ENCODE measurements around the gene MMADHC. TPM values are rescaled to one million over a fixed set of nuclear protein-coding genes. Genes with fewer than 3 reads are reported as not detected.

Gene MMADHC
- total and polyA plus RNA-seq, 2 donors from 2014 or later = 77.1 to 84.8 TPM

DNA sequence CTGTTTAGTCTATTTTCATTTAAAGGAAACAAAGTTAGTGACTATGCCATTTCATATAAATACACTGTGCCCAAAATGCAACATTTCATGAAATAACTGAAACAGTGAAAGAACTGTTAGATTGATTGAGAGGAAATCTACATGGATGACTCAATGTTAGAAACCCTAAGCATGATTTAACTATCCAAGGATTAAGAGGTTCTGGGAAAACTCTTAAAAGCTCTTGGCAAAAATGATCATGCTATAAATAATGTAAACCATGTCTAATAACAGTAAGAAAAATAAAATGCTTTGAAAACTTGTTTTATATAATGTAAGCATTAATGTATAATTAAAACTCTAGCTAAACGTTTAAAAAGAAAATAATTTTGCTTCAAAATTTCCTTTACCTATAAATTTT, 23.5 kb downstream of the MMADHC start:
- intact Hi-C loops (cut with DNase I) = loop anchor here (5.0 kb wide), 1 partner anchor 547 kb away; no protein-coding TSS in a partner anchor
- FAIRE-seq (no peak), DNase-seq (no peak)
- H3K4me3 ChIP-seq (ENCODE audit: low read length in 3 of 3) = no peak overlapping the region
- H3K9me3 ChIP-seq (ENCODE audit: control insufficient read depth in 2 of 3, insufficient read depth in 1 of 3, low read length in 3 of 3) = no peaks in the 10 kb centered on the region
- H3K36me3 ChIP-seq (ENCODE audit: control insufficient read depth in 2 of 3, insufficient read depth in 3 of 3, low read length in 3 of 3) = peaks cover 2 to 14% (median 13%) of the 10 kb centered on the region in 3 donors
- no peak overlapping the region for H3K27ac ChIP-seq (ENCODE audit: low read depth in 2 of 2, low read length in 2 of 2)
- H3K4me1 ChIP-seq (ENCODE audit: control insufficient read depth in 2 of 3, insufficient read depth in 2 of 3, low read depth in 1 of 3, low read length in 3 of 3) = peaks cover 0 to 3% (median 2%) of the 10 kb centered on the region in 3 donors
- no peaks in the 10 kb centered on the region for H3K27me3 ChIP-seq (ENCODE audit: control insufficient read depth, insufficient read depth, low read length)
- TF ChIP-seq, protein P1, sequence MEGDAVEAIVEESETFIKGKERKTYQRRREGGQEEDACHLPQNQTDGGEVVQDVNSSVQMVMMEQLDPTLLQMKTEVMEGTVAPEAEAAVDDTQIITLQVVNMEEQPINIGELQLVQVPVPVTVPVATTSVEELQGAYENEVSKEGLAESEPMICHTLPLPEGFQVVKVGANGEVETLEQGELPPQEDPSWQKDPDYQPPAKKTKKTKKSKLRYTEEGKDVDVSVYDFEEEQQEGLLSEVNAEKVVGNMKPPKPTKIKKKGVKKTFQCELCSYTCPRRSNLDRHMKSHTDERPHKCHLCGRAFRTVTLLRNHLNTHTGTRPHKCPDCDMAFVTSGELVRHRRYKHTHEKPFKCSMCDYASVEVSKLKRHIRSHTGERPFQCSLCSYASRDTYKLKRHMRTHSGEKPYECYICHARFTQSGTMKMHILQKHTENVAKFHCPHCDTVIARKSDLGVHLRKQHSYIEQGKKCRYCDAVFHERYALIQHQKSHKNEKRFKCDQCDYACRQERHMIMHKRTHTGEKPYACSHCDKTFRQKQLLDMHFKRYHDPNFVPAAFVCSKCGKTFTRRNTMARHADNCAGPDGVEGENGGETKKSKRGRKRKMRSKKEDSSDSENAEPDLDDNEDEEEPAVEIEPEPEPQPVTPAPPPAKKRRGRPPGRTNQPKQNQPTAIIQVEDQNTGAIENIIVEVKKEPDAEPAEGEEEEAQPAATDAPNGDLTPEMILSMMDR (IDR thresholded peaks at IDR 0.05; ENCODE audit: borderline replicate concordance, extremely low read depth, insufficient read depth) = no peak
- no peak overlapping the region for H3K9ac ChIP-seq (ENCODE audit: low read length in 3 of 3)

DNA sequence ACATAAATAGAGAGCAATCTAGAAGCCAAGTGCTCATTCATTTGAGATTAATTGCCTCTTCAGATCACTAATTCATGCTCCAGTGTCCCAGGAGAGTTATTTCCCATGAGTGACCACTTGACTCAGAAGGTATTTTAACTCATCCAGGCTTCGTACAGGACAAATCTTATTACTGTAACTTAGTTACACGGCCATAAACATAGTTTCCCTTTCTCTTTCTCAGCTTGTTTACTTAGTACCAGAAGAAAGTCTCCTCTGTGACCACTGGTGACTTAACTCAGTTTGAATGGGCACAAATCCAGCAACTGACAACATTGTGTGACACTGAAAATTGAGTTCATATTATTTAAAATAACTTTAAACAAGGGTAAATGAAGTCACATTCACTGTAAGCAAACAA, 25.3 kb downstream of the MMADHC start:
- TF ChIP-seq, protein P1 (IDR thresholded peaks at IDR 0.05; ENCODE audit: borderline replicate concordance, extremely low read depth, insufficient read depth) = no peak
- Histone ChIP-seq H3K36me3 (ENCODE audit: control insufficient read depth in 2 of 3, insufficient read depth in 3 of 3, low read length in 3 of 3) (peaks cover 0 to 3% (median 0%) of the 10 kb centered on the region in 3 donors), H3K4me1 (ENCODE audit: control insufficient read depth in 2 of 3, insufficient read depth in 2 of 3, low read depth in 1 of 3, low read length in 3 of 3) (peaks cover 0 to 3% (median 2%) of the 10 kb centered on the region in 3 donors), H3K27me3 (ENCODE audit: control insufficient read depth, insufficient read depth, low read length) (no peaks in the 10 kb centered on the region), H3K9me3 (ENCODE audit: control insufficient read depth in 2 of 3, insufficient read depth in 1 of 3, low read length in 3 of 3) (no peaks in the 10 kb centered on the region), H3K9ac (ENCODE audit: low read length in 3 of 3) (no peak overlapping the region), H3K4me3 (ENCODE audit: low read length in 3 of 3) (no peak overlapping the region), H3K27ac (ENCODE audit: low read depth in 2 of 2, low read length in 2 of 2) (no peak overlapping the region)
- FAIRE-seq (no peak), DNase-seq (peak in 2 of 5 donors; percentile 64 to 67)
- intact Hi-C loops (cut with DNase I) = loop anchor here (5.0 kb wide), 1 partner anchor 545 kb away; no protein-coding TSS in a partner anchor

DNA sequence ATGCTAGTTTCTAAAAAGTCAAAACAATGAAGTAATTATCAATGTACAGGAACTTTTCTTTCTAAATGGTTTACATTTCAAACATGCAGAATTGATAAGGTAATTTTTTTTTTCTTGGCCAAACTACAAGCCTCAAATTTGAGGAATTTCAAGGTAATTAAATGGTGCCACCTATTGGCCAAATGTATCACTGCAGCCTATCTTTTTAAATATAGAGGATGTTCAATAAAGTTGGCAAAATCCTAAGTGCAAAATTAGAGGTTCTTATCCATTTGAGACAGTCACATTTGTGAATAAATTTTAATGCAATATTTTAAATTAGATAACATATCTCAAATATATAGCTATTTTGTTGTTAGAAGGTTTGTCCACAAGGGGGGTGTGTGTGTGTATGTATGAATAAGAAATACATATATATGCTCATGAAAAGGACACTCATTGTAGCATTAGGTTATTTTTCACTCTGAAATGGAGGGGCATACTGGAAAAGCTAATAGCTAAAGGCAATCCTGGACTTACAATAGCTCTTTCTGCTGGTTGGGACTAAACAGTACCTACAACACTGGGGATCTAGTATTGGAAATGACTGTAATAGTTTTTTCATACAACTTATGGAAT, 26.2 kb downstream of the MMADHC start:
- intact Hi-C loops (cut with DNase I) = loop anchor here (5.0 kb wide), 1 partner anchor 544 kb away; no protein-coding TSS in a partner anchor

More for the DNA sequence above, 26.2 kb downstream of the MMADHC start:
- TF ChIP-seq, protein P1 (IDR thresholded peaks at IDR 0.05; ENCODE audit: borderline replicate concordance, extremely low read depth, insufficient read depth) = peak; percentile 64
- DNase-seq (peak in 2 of 5 donors; percentile 57 to 60), FAIRE-seq (peak; percentile 95)
- no peaks in the 10 kb centered on the region for H3K9me3 ChIP-seq (ENCODE audit: control insufficient read depth in 2 of 3, insufficient read depth in 1 of 3, low read length in 3 of 3)
- no peaks in the 10 kb centered on the region for H3K36me3 ChIP-seq (ENCODE audit: control insufficient read depth in 2 of 3, insufficient read depth in 3 of 3, low read length in 3 of 3)
- no peak overlapping the region for H3K9ac ChIP-seq (ENCODE audit: low read length in 3 of 3)
- no peaks in the 10 kb centered on the region for H3K27me3 ChIP-seq (ENCODE audit: control insufficient read depth, insufficient read depth, low read length)
- H3K27ac ChIP-seq (ENCODE audit: low read depth in 2 of 2, low read length in 2 of 2) = no peak overlapping the region
- peaks cover 0 to 3% (median 2%) of the 10 kb centered on the region in 3 donors for H3K4me1 ChIP-seq (ENCODE audit: control insufficient read depth in 2 of 3, insufficient read depth in 2 of 3, low read depth in 1 of 3, low read length in 3 of 3)
- no peak overlapping the region for H3K4me3 ChIP-seq (ENCODE audit: low read length in 3 of 3)

Measured in kidney (tissue), 14 donors.